Measurements from ENCODE around the gene CABP1.

CABP1 gene

GRCh38 chr12:120639771-120640721 is at the start of gene CABP1:
Gene CABP1 (plus strand): TSS chr12:120640626. CDS start chr12:120640686, 60 bp downstream.
- H3K27ac ChIP-seq = no peak within 1 kb of the TSS
- TF ChIP-seq ZFX (IDR thresholded peaks at IDR 0.05) = no peak
- TF ChIP-seq, protein P1, sequence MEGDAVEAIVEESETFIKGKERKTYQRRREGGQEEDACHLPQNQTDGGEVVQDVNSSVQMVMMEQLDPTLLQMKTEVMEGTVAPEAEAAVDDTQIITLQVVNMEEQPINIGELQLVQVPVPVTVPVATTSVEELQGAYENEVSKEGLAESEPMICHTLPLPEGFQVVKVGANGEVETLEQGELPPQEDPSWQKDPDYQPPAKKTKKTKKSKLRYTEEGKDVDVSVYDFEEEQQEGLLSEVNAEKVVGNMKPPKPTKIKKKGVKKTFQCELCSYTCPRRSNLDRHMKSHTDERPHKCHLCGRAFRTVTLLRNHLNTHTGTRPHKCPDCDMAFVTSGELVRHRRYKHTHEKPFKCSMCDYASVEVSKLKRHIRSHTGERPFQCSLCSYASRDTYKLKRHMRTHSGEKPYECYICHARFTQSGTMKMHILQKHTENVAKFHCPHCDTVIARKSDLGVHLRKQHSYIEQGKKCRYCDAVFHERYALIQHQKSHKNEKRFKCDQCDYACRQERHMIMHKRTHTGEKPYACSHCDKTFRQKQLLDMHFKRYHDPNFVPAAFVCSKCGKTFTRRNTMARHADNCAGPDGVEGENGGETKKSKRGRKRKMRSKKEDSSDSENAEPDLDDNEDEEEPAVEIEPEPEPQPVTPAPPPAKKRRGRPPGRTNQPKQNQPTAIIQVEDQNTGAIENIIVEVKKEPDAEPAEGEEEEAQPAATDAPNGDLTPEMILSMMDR (conservative IDR thresholded peaks at IDR 0.05) = peak; percentile 33

- H3K27ac ChIP-seq = no peak overlapping the region
- TF ChIP-seq ZFX (IDR thresholded peaks at IDR 0.05) = no peak
- TF ChIP-seq, protein P1 (conservative IDR thresholded peaks at IDR 0.05) = no peak
Measured at GRCh38 chr12:120590741-120591407, 49.6 kb upstream of the CABP1 start.

GRCh38 chr12:120592121-120593049 is 48.0 kb upstream of the CABP1 start:
- TF ChIP-seq, protein P1 (conservative IDR thresholded peaks at IDR 0.05) = no peak
- TF ChIP-seq ZFX (IDR thresholded peaks at IDR 0.05) = no peak

DNA sequence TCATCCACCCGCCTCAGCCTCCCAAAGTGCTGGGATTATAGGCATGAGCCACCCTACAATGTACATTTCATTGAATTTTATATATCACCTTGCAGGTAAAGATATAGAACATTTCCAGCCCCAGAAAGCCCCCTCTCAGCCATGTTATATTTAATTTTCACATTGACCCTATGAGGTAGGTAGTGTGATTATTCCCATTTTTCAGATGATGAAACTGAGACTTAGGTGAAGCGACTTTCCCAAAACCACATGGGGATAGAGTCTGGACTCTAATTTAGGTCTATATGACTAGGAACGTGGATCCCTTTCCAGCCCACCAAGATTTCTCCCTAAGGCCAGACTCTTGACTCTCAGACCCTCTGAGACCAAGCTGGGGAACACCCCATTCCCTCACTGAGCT is 43.5 kb upstream of the CABP1 start:
- TF ChIP-seq, protein P1 (conservative IDR thresholded peaks at IDR 0.05) = no peak
- TF ChIP-seq ZFX (IDR thresholded peaks at IDR 0.05) = no peak
- no peak overlapping the region for H3K27ac ChIP-seq

More at GRCh38 chr12:120592121-120593049, 48.0 kb upstream of the CABP1 start:
- no peak overlapping the region for H3K27ac ChIP-seq

- no peak for TF ChIP-seq ZFX (IDR thresholded peaks at IDR 0.05)
- TF ChIP-seq, protein P1 (conservative IDR thresholded peaks at IDR 0.05) = no peak
- no peak overlapping the region for H3K27ac ChIP-seq
Measured at GRCh38 chr12:120597861-120598260, 42.6 kb upstream of the CABP1 start.

DNA sequence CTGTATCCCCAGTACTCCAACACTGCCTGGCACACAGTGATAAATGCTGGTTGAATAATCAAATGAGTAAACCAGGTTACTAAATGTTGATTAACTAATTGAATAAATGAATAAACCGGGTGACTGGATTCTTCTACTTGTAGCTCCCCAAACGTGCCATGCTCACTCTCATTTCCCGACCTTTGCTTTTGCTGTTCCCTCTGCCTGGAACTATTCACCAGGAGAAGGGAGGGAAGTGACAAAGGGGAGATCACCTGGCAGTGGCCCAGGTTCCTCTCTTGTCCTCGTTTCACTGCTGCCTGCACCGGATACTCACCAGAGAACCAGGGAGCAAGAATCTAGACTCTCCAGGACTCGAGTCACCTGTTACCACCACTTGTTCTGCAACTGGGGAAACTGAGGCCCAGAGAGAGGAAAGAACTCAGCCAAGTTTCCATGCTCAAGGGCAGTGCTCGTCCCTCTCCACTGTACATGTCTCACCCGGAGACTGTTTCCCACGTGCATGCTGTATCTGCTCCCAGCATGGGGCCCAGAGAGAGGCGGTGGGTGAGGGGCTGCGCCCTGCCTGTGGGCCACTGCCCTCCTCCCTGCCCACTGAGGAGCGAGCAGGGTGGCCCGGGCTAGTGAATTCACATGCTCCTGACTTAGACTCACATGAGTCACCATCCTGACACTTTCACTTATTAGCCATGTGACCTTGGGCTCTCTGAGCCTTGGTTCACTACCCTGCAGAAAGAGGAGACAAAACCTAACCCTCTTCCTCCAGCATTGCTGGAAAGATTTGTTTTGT is 41.6 kb upstream of the CABP1 start:
- TF ChIP-seq, protein P1 (conservative IDR thresholded peaks at IDR 0.05) = no peak
- no peak for TF ChIP-seq ZFX (IDR thresholded peaks at IDR 0.05)
- no peak overlapping the region for H3K27ac ChIP-seq

All from C4-2B (cell line).